BE2C (cell line): ENCODE results near the gene FAM185A.
"Not testable (repeated sequence)": the region's sequence is repeated elsewhere in the genome, so short reads cannot be mapped to it uniquely, and the experiment has no call there.

Source experiments
- DNase-seq: peaks from one replicate; pipeline ENCODE4 v3.0.0-alpha.2; 2020
- H3K27me3 ChIP-seq: fragments of 250-450 bp; sonication (Bioruptor Pico); 2 replicates; pipeline ENCODE4 v1.5.1; 2020; ENCODE audit warnings: mild to moderate bottlenecking
- H3K36me3 ChIP-seq: fragments of 250-450 bp; sonication (Bioruptor Pico); 2 replicates; pipeline ENCODE4 v1.5.1; 2020; ENCODE audit warnings: mild to moderate bottlenecking
- H3K4me1 ChIP-seq: fragments of 250-450 bp; sonication (Bioruptor Pico); 2 replicates; pipeline ENCODE4 v1.5.1; 2020
- H3K4me3 ChIP-seq: 2 replicates; pipeline ENCODE4 v1.5.1; 2011; ENCODE audit warnings: low read depth, low read length
- H3K9me3 ChIP-seq: fragments of 250-450 bp; sonication (Bioruptor Pico); 2 replicates; pipeline ENCODE4 v1.5.1; 2020

The FAM185A gene

GRCh38 chr7:102761234-102761633 is 12.4 kb downstream of the FAM185A start:
- H3K4me1 ChIP-seq, H3K4me3 ChIP-seq, H3K27me3 ChIP-seq, DNase-seq, H3K36me3 ChIP-seq, H3K9me3 ChIP-seq: not testable (repeated sequence)

- H3K9me3 ChIP-seq, H3K27me3 ChIP-seq, H3K36me3 ChIP-seq, H3K4me1 ChIP-seq, H3K4me3 ChIP-seq, DNase-seq: not testable (repeated sequence)
Observed at GRCh38 chr7:102763295-102763905, 14.6 kb downstream of the FAM185A start.

GRCh38 chr7:102769657-102770192 is 20.9 kb downstream of the FAM185A start:
- DNase-seq, H3K4me1 ChIP-seq, H3K27me3 ChIP-seq, H3K36me3 ChIP-seq, H3K9me3 ChIP-seq, H3K4me3 ChIP-seq: not testable (repeated sequence)

DNA sequence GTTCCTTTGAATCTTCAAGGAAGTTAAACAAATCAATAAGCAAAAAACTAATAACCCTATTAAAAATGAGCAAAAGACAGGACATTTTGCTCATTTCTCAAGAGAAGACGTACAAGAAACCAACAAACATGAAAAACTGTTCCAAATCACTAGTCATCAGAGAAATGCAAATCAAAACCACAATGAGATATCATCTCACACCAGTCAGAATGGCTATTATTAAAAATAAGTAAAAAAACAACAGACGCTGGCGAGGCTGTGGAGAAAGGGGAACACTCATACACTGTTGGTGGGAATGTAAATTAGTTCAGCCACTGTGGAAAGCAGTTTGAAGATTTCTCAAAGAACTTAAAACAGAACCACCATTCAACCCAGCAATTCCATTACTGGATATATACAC is 21.7 kb downstream of the FAM185A start:
- not testable (repeated sequence) for H3K36me3 ChIP-seq, H3K9me3 ChIP-seq, DNase-seq

GRCh38 chr7:102776217-102776616 is 27.4 kb downstream of the FAM185A start:
- H3K9me3 ChIP-seq, DNase-seq, H3K4me1 ChIP-seq, H3K27me3 ChIP-seq, H3K4me3 ChIP-seq, H3K36me3 ChIP-seq: not testable (repeated sequence)

More for the DNA sequence above, 21.7 kb downstream of the FAM185A start:
- not testable (repeated sequence) for H3K27me3 ChIP-seq, H3K4me1 ChIP-seq, H3K4me3 ChIP-seq

GRCh38 chr7:102778663-102779062 is 29.9 kb downstream of the FAM185A start:
- H3K9me3 ChIP-seq, H3K27me3 ChIP-seq, H3K4me3 ChIP-seq, H3K36me3 ChIP-seq, H3K4me1 ChIP-seq, DNase-seq: not testable (repeated sequence)

DNA sequence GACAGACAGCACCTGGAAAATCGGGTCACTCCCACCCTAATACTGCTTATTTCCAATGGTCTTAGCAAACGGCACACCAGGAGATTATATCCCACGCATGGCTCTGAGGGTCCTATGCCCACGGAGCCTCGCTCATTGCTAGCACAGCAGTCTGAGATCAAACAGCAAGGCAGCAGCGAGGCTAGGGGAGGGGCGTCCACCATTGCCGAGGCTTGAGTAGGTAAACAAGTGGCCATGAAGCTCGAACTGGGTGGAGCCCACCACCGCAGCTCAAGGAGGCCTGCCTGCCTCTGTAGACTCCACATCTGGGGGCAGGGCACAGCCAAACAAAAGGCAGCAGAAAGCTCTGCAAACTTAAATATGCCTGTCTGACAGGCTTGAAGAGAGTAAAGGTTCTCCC is 32.1 kb downstream of the FAM185A start:
- H3K4me3 ChIP-seq = not testable (repeated sequence)

GRCh38 chr7:102788770-102789169 is 40.0 kb downstream of the FAM185A start:
- not testable (repeated sequence) for H3K4me1 ChIP-seq, DNase-seq, H3K27me3 ChIP-seq, H3K4me3 ChIP-seq, H3K36me3 ChIP-seq, H3K9me3 ChIP-seq

More for the DNA sequence above, 32.1 kb downstream of the FAM185A start:
- not testable (repeated sequence) for H3K36me3 ChIP-seq, DNase-seq, H3K4me1 ChIP-seq, H3K27me3 ChIP-seq, H3K9me3 ChIP-seq

- H3K36me3 ChIP-seq = not testable (repeated sequence)
Observed at GRCh38 chr7:102790364-102791100, 41.7 kb downstream of the FAM185A start.

GRCh38 chr7:102791367-102791766 is 42.6 kb downstream of the FAM185A start:
- H3K4me3 ChIP-seq, H3K4me1 ChIP-seq, H3K36me3 ChIP-seq, H3K27me3 ChIP-seq, H3K9me3 ChIP-seq, DNase-seq: not testable (repeated sequence)

More at GRCh38 chr7:102790364-102791100, 41.7 kb downstream of the FAM185A start:
- not testable (repeated sequence) for H3K4me1 ChIP-seq, H3K27me3 ChIP-seq, DNase-seq, H3K9me3 ChIP-seq, H3K4me3 ChIP-seq

- H3K4me3 ChIP-seq, DNase-seq, H3K9me3 ChIP-seq, H3K4me1 ChIP-seq, H3K36me3 ChIP-seq, H3K27me3 ChIP-seq: not testable (repeated sequence)
Observed at GRCh38 chr7:102791831-102792230, 43.0 kb downstream of the FAM185A start.

DNA sequence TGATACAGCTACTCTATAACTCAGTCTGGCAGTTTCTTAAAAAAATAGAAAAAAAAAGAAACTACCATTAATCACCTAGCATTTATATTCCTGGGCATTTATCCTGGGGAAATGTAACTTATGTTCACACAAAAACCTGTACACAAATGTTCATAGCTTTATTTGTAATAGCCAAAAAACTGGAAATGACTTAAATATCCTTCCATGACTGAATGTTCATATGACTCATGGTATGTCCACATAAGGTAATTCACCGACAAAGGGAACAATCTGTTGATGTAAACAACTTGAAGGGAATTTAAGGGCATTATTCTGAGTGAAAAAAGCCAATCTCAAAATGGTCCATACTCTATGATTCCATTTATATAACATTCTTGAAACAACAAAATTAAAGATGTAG is 45.8 kb downstream of the FAM185A start:
- not testable (repeated sequence) for DNase-seq, H3K27me3 ChIP-seq, H3K9me3 ChIP-seq, H3K36me3 ChIP-seq, H3K4me3 ChIP-seq, H3K4me1 ChIP-seq

- not testable (repeated sequence) for H3K27me3 ChIP-seq, DNase-seq, H3K4me3 ChIP-seq, H3K4me1 ChIP-seq, H3K36me3 ChIP-seq, H3K9me3 ChIP-seq
Observed at GRCh38 chr7:102795987-102796595, 47.3 kb downstream of the FAM185A start.
